Ishikawa (cell line): ENCODE data around the gene DCAF11.

Experiments
- EGR1 ChIP-seq: IDR thresholded peaks from 2 replicates; pipeline ENCODE4 v1.6.1; 2012
- EP300 ChIP-seq: IDR thresholded peaks from 2 replicates; pipeline ENCODE4 v1.6.1; 2012; ENCODE audit warnings: borderline replicate concordance
- TF ChIP-seq, protein P1 (sequence below): IDR thresholded peaks from 2 replicates; pipeline ENCODE4 v1.6.1; 2012

DNA sequence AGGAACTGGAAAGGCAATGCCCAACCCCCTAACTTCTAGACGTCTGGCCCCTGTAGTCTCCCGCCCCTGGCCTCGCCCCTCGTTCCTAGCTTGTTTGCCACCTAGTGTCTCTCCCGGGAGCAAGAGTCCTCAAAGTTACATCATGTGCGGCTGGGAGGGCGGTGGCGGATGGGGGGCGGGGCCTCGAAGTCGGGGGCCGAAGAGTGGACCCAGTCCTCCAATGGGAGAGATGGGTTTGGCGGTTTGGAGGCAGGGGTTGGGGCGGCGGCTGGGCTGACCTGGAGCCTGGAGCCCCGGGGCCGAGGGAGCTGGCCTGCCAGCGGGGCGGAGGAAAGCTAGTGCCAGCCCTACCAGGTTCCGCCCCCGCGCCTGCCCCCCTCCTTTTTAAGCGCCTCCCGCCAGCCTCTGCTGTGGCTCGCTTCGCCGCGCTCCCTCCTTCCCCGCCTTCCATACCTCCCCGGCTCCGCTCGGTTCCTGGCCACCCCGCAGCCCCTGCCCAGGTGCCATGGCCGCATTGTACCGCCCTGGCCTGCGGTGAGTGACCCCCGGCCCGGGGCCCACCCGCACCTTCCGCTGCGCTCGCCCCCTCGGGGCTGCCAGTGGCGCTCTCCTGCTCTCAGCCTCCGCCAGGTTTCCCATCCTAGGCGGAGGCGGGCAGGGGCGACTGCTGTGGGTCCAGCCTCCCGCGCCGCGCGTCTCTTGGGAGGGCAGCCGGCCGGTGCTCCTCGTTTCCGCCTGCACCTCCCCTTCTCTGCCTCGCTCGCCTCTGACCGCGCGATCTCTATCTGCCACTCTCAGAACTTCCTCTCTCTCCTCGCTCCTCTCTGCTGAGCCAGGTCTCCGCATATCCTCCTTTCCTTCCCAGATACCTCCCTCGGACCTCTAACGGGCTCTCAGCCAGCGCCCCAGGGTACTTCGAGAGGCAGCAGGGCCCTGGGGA is 20.4 kb upstream of the DCAF11 start, which contains the start of gene PCK2:
- TF ChIP-seq EGR1 = peak; percentile 78
- TF ChIP-seq, protein P1, sequence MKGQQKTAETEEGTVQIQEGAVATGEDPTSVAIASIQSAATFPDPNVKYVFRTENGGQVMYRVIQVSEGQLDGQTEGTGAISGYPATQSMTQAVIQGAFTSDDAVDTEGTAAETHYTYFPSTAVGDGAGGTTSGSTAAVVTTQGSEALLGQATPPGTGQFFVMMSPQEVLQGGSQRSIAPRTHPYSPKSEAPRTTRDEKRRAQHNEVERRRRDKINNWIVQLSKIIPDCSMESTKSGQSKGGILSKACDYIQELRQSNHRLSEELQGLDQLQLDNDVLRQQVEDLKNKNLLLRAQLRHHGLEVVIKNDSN = no peak
- no peak for TF ChIP-seq EP300
